H1 (cell line): Measurements from ENCODE around the gene F10. TPM values are rescaled to one million over a fixed set of nuclear protein-coding genes. Genes with fewer than 3 reads are reported as not detected.

Experiments used
- CBX5 ChIP-seq: fragments of 300-800, 300-1000 bp; sonication (generic); IDR thresholded peaks from 2 replicates; pipeline ENCODE4 v1.7.1; 2016; ENCODE audit warnings: antibody characterized with exemption, low read length, low read depth
- EZH2 ChIP-seq: fragments of 200-600 bp; sonication (generic); IDR thresholded peaks from 2 replicates; pipeline ENCODE4 v1.7.1; 2012; ENCODE audit warnings: low read depth, mild to moderate bottlenecking, moderate library complexity, low read length, inconsistent platforms; ENCODE audit not compliant: severe bottlenecking
- polyA plus RNA-seq, 7 experiments: library from polyadenylated mRNA; depleted of rRNA in 3 of 7; stranded (reverse) in 5 of 7; unstranded in 2 of 7; fragments of >200 nt in 5 of 7; fragments of 200-250 nt in 2 of 7; gene quantifications; 1 replicate in 5 of 7; 2 replicates in 1 of 7; 4 replicates in 1 of 7; pipeline versions ENCODE4 v1.2.1 to v1.2.3, GENCODE V29; 2011 to 2013; ENCODE audit warnings: missing spikeins in 2 of 7, mixed read lengths in 2 of 7
- total RNA-seq: library from RNA; stranded (reverse); fragmentation: NEBNext Ultra II Directional; extraction: Animal tissue kit (Norgen Biotek cat#: 25700); gene quantifications from 2 replicates; pipeline ENCODE4 v1.2.1, GENCODE V29; 2021
- TF ChIP-seq, protein P1 (sequence below): fragments of 300-600 bp; sonication (generic); IDR thresholded peaks from 2 replicates; pipeline ENCODE4 v1.7.1; 2012; ENCODE audit warnings: low read length, moderate library complexity, mild to moderate bottlenecking, inconsistent platforms; ENCODE audit not compliant: insufficient replicate concordance

The F10 gene
- total and polyA plus RNA-seq, 2 of the 8 experiments (the other 6 are each of a cell fraction or from before 2014, with no cell fraction given): 2.0 to 4.2 TPM

DNA sequence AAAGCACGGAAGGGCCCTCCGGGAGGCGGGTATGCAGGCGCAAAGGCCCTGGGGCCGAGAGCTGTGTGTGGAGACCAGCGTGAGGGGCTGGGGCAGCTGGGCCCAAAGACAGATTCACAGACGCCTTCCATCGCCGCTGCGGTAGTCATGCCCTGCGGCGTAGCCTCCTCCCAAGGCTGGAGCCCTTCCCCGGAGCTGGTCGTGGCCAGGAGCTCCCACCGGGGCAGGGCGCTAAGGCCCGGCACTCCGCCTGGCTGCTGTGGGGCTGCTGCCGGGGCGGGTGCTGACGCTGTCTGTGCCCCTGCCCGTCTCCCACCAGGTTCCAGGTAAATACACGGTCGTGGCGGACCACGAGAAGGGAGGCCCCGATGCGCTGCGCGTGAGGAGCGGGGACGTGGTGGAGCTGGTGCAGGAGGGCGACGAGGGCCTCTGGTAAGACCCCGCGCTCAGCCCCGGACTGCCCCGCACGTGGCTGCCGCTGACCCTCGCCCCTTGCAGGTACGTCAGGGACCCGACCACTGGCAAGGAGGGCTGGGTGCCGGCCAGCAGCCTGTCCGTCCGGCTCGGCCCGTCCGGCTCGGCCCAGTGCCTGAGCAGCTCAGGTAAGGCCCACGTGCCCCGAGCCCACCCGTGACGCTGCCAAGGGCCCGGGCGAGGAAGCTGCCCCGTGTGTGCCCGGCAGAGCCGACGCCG, 26.4 kb upstream of the F10 start (continued):
- no peak for TF ChIP-seq EZH2
- TF ChIP-seq CBX5: no peak
- TF ChIP-seq, protein P1, sequence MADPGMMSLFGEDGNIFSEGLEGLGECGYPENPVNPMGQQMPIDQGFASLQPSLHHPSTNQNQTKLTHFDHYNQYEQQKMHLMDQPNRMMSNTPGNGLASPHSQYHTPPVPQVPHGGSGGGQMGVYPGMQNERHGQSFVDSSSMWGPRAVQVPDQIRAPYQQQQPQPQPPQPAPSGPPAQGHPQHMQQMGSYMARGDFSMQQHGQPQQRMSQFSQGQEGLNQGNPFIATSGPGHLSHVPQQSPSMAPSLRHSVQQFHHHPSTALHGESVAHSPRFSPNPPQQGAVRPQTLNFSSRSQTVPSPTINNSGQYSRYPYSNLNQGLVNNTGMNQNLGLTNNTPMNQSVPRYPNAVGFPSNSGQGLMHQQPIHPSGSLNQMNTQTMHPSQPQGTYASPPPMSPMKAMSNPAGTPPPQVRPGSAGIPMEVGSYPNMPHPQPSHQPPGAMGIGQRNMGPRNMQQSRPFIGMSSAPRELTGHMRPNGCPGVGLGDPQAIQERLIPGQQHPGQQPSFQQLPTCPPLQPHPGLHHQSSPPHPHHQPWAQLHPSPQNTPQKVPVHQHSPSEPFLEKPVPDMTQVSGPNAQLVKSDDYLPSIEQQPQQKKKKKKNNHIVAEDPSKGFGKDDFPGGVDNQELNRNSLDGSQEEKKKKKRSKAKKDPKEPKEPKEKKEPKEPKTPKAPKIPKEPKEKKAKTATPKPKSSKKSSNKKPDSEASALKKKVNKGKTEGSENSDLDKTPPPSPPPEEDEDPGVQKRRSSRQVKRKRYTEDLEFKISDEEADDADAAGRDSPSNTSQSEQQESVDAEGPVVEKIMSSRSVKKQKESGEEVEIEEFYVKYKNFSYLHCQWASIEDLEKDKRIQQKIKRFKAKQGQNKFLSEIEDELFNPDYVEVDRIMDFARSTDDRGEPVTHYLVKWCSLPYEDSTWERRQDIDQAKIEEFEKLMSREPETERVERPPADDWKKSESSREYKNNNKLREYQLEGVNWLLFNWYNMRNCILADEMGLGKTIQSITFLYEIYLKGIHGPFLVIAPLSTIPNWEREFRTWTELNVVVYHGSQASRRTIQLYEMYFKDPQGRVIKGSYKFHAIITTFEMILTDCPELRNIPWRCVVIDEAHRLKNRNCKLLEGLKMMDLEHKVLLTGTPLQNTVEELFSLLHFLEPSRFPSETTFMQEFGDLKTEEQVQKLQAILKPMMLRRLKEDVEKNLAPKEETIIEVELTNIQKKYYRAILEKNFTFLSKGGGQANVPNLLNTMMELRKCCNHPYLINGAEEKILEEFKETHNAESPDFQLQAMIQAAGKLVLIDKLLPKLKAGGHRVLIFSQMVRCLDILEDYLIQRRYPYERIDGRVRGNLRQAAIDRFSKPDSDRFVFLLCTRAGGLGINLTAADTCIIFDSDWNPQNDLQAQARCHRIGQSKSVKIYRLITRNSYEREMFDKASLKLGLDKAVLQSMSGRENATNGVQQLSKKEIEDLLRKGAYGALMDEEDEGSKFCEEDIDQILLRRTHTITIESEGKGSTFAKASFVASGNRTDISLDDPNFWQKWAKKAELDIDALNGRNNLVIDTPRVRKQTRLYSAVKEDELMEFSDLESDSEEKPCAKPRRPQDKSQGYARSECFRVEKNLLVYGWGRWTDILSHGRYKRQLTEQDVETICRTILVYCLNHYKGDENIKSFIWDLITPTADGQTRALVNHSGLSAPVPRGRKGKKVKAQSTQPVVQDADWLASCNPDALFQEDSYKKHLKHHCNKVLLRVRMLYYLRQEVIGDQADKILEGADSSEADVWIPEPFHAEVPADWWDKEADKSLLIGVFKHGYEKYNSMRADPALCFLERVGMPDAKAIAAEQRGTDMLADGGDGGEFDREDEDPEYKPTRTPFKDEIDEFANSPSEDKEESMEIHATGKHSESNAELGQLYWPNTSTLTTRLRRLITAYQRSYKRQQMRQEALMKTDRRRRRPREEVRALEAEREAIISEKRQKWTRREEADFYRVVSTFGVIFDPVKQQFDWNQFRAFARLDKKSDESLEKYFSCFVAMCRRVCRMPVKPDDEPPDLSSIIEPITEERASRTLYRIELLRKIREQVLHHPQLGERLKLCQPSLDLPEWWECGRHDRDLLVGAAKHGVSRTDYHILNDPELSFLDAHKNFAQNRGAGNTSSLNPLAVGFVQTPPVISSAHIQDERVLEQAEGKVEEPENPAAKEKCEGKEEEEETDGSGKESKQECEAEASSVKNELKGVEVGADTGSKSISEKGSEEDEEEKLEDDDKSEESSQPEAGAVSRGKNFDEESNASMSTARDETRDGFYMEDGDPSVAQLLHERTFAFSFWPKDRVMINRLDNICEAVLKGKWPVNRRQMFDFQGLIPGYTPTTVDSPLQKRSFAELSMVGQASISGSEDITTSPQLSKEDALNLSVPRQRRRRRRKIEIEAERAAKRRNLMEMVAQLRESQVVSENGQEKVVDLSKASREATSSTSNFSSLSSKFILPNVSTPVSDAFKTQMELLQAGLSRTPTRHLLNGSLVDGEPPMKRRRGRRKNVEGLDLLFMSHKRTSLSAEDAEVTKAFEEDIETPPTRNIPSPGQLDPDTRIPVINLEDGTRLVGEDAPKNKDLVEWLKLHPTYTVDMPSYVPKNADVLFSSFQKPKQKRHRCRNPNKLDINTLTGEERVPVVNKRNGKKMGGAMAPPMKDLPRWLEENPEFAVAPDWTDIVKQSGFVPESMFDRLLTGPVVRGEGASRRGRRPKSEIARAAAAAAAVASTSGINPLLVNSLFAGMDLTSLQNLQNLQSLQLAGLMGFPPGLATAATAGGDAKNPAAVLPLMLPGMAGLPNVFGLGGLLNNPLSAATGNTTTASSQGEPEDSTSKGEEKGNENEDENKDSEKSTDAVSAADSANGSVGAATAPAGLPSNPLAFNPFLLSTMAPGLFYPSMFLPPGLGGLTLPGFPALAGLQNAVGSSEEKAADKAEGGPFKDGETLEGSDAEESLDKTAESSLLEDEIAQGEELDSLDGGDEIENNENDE: no peak
- TF ChIP-seq, all 59 proteins: peak for 0
